NCI-H146 (cell line): ENCODE data around the gene WFDC2.
"Not testable (repeated sequence)": the region's sequence is repeated elsewhere in the genome, so short reads cannot be mapped to it uniquely, and the experiment has no call there.

Experiments
- DNase-seq: peaks from one replicate; lab custom pipeline; 2025; lab: John Stamatoyannopoulos, UW

The WFDC2 gene

GRCh38 chr20:45452238-45452637, 17.3 kb upstream of the WFDC2 start:
- no peak for DNase-seq

GRCh38 chr20:45452772-45453691, 16.5 kb upstream of the WFDC2 start:
- no peak for DNase-seq

GRCh38 chr20:45456632-45457031, 12.9 kb upstream of the WFDC2 start:
- peak; percentile 71 for DNase-seq

GRCh38 chr20:45459606-45460005, 9.9 kb upstream of the WFDC2 start:
- DNase-seq: no peak

- DNase-seq: no peak
These were observed 8.3 kb upstream of the WFDC2 start for GRCh38 chr20:45461225-45461624.

- no peak for DNase-seq
These were observed 6.6 kb upstream of the WFDC2 start for GRCh38 chr20:45462711-45463509.

GRCh38 chr20:45463709-45464108, 5.8 kb upstream of the WFDC2 start:
- no peak for DNase-seq

- DNase-seq: no peak
These were observed 3.9 kb upstream of the WFDC2 start for GRCh38 chr20:45465491-45466266.

- no peak for DNase-seq
These were observed 2.4 kb upstream of the WFDC2 start for GRCh38 chr20:45467172-45467571.

- peak; percentile 94 for DNase-seq
These were observed 1.7 kb upstream of the WFDC2 start for GRCh38 chr20:45467861-45468260.

- DNase-seq: peak; percentile 78
These were observed 844 bp downstream of the WFDC2 start for GRCh38 chr20:45470262-45470931.

- DNase-seq: peak; percentile 49
These were observed 1.4 kb downstream of the WFDC2 start for GRCh38 chr20:45470937-45471336.

- not testable (repeated sequence) for DNase-seq
These were observed 2.7 kb downstream of the WFDC2 start for GRCh38 chr20:45472286-45472685.

GRCh38 chr20:45477530-45478148, 8.1 kb downstream of the WFDC2 start:
- DNase-seq: not testable (repeated sequence)

- no peak for DNase-seq
These were observed 10.3 kb downstream of the WFDC2 start for GRCh38 chr20:45479822-45480221.

- no peak for DNase-seq
These were observed 15.1 kb downstream of the WFDC2 start for GRCh38 chr20:45484676-45485075.

GRCh38 chr20:45485388-45485787, 15.8 kb downstream of the WFDC2 start:
- DNase-seq: no peak

- DNase-seq: peak; percentile 64
These were observed 17.7 kb downstream of the WFDC2 start for GRCh38 chr20:45487231-45487635.

- no peak for DNase-seq
These were observed 19.6 kb downstream of the WFDC2 start for GRCh38 chr20:45489083-45489531.

- no peak for DNase-seq
These were observed 26.0 kb downstream of the WFDC2 start for GRCh38 chr20:45495501-45495941.

GRCh38 chr20:45496166-45496565, 26.6 kb downstream of the WFDC2 start:
- no peak for DNase-seq
